Uterus (tissue), 4 donors: ENCODE data around the gene PAK4. TPM values are rescaled to one million over a fixed set of nuclear protein-coding genes. Genes with fewer than 3 reads are reported as not detected.

Experiments
- DNase-seq, 2 donors: peaks; one replicate each; pipeline ENCODE4 v3.0.0-alpha.2; 2019 to 2020
- H3K27ac ChIP-seq, 2 donors: fragments of 200-600 bp; sonication (generic); 1 replicate in 1 of 2; 2 replicates in 1 of 2; pipeline ENCODE4 v1.5.1; 2016 to 2018
- H3K27me3 ChIP-seq, 2 donors: fragments of 200-600 bp; sonication (generic); one replicate each; pipeline ENCODE4 v1.5.1; 2018 to 2019; ENCODE audit warnings: control low read depth in 1 of 2
- H3K36me3 ChIP-seq, 2 donors: fragments of 200-600 bp; sonication (generic); one replicate each; pipeline ENCODE4 v1.5.1; 2019; ENCODE audit warnings: control low read depth in 1 of 2
- H3K4me1 ChIP-seq, 2 donors: fragments of 200-600 bp; sonication (generic); one replicate each; pipeline ENCODE4 v1.5.1; 2018 to 2019; ENCODE audit warnings: control low read depth in 1 of 2
- H3K4me3 ChIP-seq, 2 donors: fragments of 200-600 bp; sonication (generic); 1 replicate in 1 of 2; 2 replicates in 1 of 2; pipeline ENCODE4 v1.5.1; 2018 to 2019; ENCODE audit warnings: mild to moderate bottlenecking in 1 of 2
- H3K9me3 ChIP-seq, 2 donors: fragments of 200-600 bp; sonication (generic); one replicate each; pipeline ENCODE4 v1.5.1; 2019; ENCODE audit warnings: control low read depth in 1 of 2
- POLR2A ChIP-seq, 2 donors: fragments of 450-650 bp; IDR thresholded peaks; one replicate each; pipeline ENCODE4 v1.6.1; 2016; ENCODE audit warnings: antibody characterized with exemption in 2 of 2, mild to moderate bottlenecking in 1 of 2, moderate library complexity in 1 of 2
- intact Hi-C: fragments of 100-400 bp; cut with DNase I; formaldehyde crosslinking; loops from one replicate; pipeline ENCODE4 v1.15.1; 2023; ENCODE audit warnings: low total_unique reads
- total RNA-seq, 4 donors: library from RNA; depleted of rRNA in 3 of 4; stranded (reverse); fragments of >200 nt in 3 of 4; gene quantifications; one replicate each; pipeline versions ENCODE4 v1.1.0 to v1.2.4, GENCODE V29; 2014 to 2023
- TF ChIP-seq, protein P1 (sequence below), 4 experiments: fragments of 200-600 bp in 2 of 4; fragments of 450-650 bp in 2 of 4; sonication (generic) in 2 of 4; IDR thresholded peaks; one replicate each; pipeline ENCODE4 v1.5.1; 2016 to 2019; ENCODE audit warnings: antibody characterized with exemption in 4 of 4, mild to moderate bottlenecking in 2 of 4, moderate library complexity in 1 of 4
- donor health status: DM: yes; HTN: yes; CAD: no.

PAK4 gene
- total RNA-seq, 4 donors from 2014 or later: 0.26 to 57.4 (median 24.3) TPM

- DNase-seq: no peak
- Histone ChIP-seq H3K4me1 (peaks cover 10 to 22% of the 10 kb centered on the region in 2 donors), H3K4me3 (no peak overlapping the region), H3K27ac (peak overlapping the region; percentile 29), H3K27me3 (no peaks in the 10 kb centered on the region), H3K36me3 (no peaks in the 10 kb centered on the region), H3K9me3 (no peaks in the 10 kb centered on the region)
- intact Hi-C loops: loop anchor here (10.0 kb wide), 1 partner anchor 56 kb away; no protein-coding TSS in a partner anchor
- TF ChIP-seq, protein P1, sequence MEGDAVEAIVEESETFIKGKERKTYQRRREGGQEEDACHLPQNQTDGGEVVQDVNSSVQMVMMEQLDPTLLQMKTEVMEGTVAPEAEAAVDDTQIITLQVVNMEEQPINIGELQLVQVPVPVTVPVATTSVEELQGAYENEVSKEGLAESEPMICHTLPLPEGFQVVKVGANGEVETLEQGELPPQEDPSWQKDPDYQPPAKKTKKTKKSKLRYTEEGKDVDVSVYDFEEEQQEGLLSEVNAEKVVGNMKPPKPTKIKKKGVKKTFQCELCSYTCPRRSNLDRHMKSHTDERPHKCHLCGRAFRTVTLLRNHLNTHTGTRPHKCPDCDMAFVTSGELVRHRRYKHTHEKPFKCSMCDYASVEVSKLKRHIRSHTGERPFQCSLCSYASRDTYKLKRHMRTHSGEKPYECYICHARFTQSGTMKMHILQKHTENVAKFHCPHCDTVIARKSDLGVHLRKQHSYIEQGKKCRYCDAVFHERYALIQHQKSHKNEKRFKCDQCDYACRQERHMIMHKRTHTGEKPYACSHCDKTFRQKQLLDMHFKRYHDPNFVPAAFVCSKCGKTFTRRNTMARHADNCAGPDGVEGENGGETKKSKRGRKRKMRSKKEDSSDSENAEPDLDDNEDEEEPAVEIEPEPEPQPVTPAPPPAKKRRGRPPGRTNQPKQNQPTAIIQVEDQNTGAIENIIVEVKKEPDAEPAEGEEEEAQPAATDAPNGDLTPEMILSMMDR (IDR thresholded peaks at IDR 0.05): no peak
- TF ChIP-seq POLR2A (IDR thresholded peaks at IDR 0.05): no peak
These were observed 3.0 kb downstream of the PAK4 start for GRCh38 chr19:39128516-39129079.

GRCh38 chr19:39129116-39129515 is 3.5 kb downstream of the PAK4 start:
- intact Hi-C loops: loop anchor here (10.0 kb wide), 1 partner anchor 56 kb away; no protein-coding TSS in a partner anchor
- H3K27ac ChIP-seq: no peak overlapping the region

GRCh38 chr19:39130337-39131254 is 5.0 kb downstream of the PAK4 start:
- no peaks in the 10 kb centered on the region for H3K27me3 ChIP-seq
- TF ChIP-seq, protein P1 (IDR thresholded peaks at IDR 0.05): no peak
- TF ChIP-seq POLR2A (IDR thresholded peaks at IDR 0.05): no peak
- peak overlapping the region; percentile 47 to 64 for H3K27ac ChIP-seq
- peaks cover 10 to 22% of the 10 kb centered on the region in 2 donors for H3K4me1 ChIP-seq
- H3K9me3 ChIP-seq: no peaks in the 10 kb centered on the region
- H3K36me3 ChIP-seq: no peaks in the 10 kb centered on the region
- intact Hi-C loops: loop anchor here (10.0 kb wide), 1 partner anchor 1534 kb away; no protein-coding TSS in a partner anchor
- no peak overlapping the region for H3K4me3 ChIP-seq
- DNase-seq: no peak

More at GRCh38 chr19:39129116-39129515, 3.5 kb downstream of the PAK4 start:
- Histone ChIP-seq H3K4me3 (no peak overlapping the region), H3K36me3 (no peaks in the 10 kb centered on the region), H3K27me3 (no peaks in the 10 kb centered on the region), H3K9me3 (no peaks in the 10 kb centered on the region), H3K4me1 (peaks cover 10 to 22% of the 10 kb centered on the region in 2 donors)
- DNase-seq: no peak
- no peak for TF ChIP-seq POLR2A (IDR thresholded peaks at IDR 0.05)
- TF ChIP-seq, protein P1 (IDR thresholded peaks at IDR 0.05): no peak

DNA sequence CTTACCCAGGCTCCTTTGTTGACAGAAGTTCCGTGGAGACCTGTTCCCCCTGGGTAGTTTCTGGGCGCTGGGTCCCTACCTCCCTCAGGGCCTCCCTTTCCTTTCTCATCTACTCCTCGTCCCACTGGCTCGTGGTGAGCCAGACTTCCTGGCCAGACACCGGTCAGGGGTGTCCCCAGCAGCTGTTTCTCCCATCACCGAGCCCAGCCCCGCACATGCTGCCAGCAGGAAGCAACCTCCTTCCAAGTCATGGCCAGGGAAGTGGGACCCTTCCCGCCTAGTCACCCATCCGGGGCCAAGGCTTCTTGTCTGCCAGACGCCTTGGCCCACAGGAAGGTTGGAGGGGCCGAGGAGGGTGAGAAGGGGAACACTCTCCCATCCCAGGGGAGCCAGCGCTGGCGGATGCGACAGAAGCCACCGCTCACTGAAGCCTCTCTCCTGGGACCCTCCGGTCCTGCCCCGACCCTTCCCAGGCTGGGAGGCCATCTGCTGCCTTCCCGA is 5.7 kb downstream of the PAK4 start:
- Histone ChIP-seq H3K9me3 (no peaks in the 10 kb centered on the region), H3K4me1 (peaks cover 10 to 22% of the 10 kb centered on the region in 2 donors), H3K36me3 (no peaks in the 10 kb centered on the region), H3K4me3 (no peak overlapping the region), H3K27ac (peak overlapping the region; percentile 47 to 64), H3K27me3 (no peaks in the 10 kb centered on the region)
- intact Hi-C loops: loop anchor here (10.0 kb wide), 1 partner anchor 1533 kb away; no protein-coding TSS in a partner anchor
- no peak for TF ChIP-seq POLR2A (IDR thresholded peaks at IDR 0.05)
- TF ChIP-seq, protein P1 (IDR thresholded peaks at IDR 0.05): no peak
- no peak for DNase-seq
